RPMI7951 (cell line): ENCODE data around the gene ZNF487. TPM values are rescaled to one million over a fixed set of nuclear protein-coding genes. Genes with fewer than 3 reads are reported as not detected.
"Not testable (repeated sequence)": the region's sequence is repeated elsewhere in the genome, so short reads cannot be mapped to it uniquely, and the experiment has no call there.

Experiments used
- DNase-seq: peaks from one replicate; pipeline ENCODE4 v3.0.0-alpha.2; 2012; ENCODE audit warnings: low read depth
- total RNA-seq: library from RNA; depleted of rRNA; stranded (reverse); fragments of >200 nt; shearing (Covaris generic); gene quantifications from 2 replicates; pipeline ENCODE4 v1.2.3, GENCODE V29; 2014

Gene ZNF487
- total RNA-seq, 1 experiment from 2014 or later, result 6.1 TPM

- DNase-seq, result no peak
Observed at GRCh38 chr10:43404704-43405084, 32.2 kb upstream of the ZNF487 start.

GRCh38 chr10:43407148-43407575 is 29.7 kb upstream of the ZNF487 start:
- peak; percentile 53 for DNase-seq

DNA sequence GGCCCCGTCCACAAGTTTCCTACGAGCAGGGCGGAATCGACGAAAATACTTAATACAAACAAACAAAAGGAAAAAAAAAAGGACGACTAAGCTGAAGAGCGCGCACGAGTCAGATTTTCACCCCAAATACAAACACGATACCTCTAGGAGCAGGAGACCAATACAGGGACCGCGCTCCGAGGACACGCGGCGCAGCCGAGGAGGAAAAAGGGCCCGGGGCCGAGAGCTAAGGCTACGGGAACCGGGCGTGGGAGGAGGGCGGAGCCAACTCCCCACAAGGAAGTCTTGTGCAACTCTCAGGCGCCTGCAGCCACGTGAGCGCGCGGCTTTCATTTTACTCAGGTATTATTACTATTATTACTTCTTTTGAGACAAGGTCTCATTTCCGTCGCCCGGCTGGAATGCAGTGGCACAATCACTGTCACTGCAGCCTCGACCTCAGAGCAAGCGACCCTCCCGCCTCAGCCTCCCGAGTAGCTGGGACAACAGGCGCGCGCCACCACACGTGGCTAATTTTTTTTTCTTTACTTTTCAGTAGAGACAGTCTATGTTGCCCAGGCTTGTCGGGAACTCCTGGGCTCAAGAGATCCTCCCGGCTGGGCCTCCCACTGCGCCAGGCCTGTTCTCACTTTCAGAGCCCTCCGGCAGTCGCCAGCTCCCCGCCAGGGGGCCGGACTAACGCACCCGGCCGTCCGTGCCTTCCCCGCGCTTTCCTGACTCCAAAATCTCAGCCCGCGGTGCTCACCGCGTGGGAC is 29.2 kb upstream of the ZNF487 start:
- peak; percentile 87 for DNase-seq

DNA sequence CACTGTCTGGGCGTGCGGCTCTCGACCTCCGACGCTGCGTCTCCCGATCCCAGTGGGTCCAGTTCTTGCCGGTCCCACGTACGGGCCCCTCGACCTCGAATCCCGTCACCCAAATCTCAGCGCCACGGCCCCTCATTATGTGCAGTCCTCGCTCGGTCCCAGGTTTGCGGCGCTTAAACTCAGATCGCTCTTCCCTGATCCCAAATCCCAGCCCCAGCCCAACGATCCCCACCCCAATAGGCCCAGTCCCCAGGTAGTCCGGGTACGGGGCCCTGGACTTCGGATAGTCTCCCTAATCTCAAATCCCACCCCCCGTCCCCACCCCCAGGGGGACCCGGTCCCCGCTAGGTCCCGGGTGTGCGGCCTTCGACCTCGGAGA is 28.6 kb upstream of the ZNF487 start:
- no peak for DNase-seq

DNA sequence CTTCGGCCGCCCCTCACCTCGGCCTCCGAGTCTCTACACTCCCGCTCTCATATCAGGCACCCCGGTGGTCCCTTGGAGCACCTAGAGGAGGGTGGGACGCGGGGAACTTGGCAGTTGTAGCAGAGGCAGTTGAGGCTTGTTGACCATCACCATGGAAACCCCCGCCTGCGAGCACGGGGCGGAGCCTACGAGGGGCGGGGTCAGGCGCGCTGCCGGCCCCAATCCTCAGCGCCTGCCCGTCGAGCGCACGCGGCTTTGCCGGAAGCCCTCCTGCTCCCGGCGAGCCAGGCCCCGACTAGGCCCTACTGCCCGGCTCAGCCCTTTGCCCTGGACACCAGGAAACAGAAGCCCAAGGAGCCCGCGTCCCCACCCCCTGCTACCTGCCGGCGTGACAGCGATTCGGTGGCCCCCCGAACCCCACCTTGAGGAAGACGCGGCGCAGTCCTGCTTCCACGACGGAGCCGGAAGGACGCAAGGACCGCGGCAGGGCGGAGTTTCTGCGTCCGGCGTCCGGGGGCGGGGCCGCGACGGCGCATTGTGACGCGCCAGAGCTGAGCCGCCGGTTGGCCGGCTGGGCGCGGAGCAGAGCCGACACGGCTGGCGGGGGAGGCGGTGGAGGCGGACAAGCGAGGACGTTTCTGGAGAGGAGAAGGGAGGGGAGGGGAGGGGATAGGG is 28.1 kb upstream of the ZNF487 start, which contains the start of gene HNRNPF:
TSS of gene HNRNPF (minus strand) at position 477 of the 675 bp plus-strand sequence. CDS start 21,302 bp downstream, outside the sequence.
- DNase-seq, result peak; percentile 93

DNA sequence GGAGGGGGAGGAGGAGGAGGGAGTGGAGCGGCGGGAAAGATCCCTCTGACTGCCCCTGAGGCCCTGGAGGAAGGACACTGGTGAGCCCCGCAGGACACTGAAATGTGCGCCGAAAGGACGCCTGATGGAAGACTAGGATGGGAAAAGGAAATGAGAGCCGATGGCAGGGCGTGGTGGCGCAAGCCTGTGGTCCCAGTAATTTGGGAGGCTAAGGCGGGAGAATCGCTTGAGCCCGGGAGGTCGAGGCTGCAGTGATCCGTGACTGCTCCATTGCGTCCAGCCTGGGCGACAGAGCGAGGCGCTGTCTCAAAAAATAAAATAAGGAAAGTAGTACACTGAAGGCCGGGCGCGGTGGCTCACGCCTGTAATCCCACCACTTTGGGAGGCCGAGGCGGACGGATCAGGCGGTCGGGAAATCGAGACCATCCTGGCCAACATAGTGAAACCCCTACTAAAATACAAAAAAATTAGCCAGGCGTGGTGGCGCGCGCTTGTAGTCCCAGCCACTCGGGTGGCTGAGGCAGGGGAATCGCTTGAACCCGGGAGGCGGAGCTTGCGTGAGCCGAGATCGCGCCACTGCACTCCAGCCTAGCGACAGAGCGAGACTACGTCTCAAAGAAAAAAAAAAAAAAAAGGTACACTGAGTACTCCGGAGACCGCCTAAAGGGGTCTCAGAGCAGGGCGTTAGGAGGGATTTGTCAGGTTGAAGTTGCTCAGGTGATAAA is 27.4 kb upstream of the ZNF487 start:
- DNase-seq, result peak; percentile 37

DNA sequence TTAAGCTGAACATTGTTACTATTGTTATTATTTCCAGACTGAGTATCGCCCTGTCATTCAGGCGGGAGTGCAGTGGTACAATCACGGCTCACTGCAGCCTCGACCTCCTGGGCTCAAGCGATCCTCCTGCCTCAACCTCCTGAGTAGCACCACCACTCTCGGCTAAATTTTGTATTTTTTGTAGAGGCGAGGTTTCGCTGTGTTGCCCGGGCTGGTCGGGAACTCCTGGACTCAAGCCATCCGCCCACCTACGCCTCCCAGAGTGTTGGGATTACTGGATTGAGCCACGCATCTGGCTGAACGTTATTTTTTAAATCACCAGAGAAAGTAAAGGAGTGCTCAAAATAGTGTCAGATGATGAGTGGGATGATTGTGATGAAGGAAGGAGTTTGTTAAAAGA is 26.6 kb upstream of the ZNF487 start:
- no peak for DNase-seq

DNA sequence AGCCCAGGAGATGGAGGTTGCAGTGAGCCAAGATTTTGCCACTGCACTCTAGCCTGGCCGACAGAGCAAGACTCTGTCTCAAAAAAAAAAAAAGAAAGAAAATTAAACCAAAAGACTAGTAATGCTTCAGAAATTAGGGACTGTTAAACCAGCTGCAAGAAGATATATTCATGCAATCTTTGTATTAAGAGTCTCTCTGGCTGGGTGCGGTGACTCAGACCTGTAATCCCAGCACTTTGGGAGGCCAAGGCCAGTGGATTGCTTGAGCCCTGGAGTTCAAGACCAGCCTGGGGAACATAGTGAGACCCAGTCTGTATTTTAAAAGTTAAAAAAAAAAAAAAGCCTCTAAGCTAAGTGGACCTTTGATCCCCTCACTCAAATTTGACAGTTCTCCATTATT is 25.4 kb upstream of the ZNF487 start:
- no peak for DNase-seq

GRCh38 chr10:43415544-43415943 is 21.4 kb upstream of the ZNF487 start:
- no peak for DNase-seq

DNA sequence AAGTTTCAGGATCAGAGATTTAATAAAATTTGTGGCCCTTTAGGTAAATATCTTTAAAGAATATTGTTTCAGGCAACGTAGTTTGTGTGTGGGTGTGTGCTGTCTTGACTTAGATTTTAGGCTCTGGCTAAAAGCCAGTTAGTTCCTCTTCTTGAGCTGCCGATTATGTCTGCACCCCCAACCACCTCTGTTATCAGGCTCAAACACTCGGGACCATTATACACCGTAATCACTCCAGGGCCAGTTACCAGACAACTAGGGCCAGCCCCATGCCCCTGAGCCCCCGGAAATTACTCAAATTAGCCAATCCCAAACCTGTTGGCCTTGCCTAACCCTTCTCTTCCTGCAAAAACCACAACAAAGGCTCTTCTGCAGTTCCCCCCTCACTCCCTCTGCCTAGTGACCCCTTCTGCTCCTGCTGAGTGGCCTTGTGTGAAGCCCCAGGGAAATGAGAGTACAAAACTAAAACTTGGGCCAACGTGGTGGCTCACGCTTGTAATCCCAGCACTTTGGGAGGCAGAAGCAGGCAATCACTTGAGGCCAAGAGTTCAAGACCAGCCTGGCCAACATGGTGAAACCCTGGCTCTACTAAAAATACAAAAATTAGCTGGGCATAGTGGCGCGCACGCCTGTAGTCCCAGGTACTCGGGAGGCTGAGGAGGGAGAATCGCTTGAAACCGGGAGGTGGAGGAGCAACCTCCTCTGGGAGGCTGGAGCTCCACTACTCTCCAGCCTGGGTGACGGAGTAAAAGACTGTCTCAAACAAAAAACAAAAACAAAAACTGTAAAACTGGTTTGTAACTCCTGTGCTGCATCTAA is 18.8 kb upstream of the ZNF487 start:
- DNase-seq, result peak; percentile 83

DNA sequence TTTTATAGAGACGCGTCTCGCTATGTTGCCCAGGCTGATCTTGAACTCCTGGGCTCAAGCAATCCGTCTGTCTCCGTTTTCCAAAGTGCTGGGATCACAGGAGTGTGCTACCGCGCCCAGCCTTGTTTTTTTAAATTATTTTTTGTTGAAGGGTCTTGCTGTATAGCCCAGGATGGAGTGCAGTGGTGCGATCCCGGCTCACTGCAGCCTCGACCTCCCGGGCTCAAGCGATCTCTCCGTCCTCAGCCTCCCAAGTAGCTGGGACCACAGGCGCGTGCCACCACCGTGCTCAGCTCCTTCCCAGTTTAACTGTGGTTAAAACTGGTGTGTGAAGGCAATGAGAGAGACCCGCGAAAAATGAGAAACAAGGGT is 16.9 kb upstream of the ZNF487 start:
- DNase-seq, result no peak

DNA sequence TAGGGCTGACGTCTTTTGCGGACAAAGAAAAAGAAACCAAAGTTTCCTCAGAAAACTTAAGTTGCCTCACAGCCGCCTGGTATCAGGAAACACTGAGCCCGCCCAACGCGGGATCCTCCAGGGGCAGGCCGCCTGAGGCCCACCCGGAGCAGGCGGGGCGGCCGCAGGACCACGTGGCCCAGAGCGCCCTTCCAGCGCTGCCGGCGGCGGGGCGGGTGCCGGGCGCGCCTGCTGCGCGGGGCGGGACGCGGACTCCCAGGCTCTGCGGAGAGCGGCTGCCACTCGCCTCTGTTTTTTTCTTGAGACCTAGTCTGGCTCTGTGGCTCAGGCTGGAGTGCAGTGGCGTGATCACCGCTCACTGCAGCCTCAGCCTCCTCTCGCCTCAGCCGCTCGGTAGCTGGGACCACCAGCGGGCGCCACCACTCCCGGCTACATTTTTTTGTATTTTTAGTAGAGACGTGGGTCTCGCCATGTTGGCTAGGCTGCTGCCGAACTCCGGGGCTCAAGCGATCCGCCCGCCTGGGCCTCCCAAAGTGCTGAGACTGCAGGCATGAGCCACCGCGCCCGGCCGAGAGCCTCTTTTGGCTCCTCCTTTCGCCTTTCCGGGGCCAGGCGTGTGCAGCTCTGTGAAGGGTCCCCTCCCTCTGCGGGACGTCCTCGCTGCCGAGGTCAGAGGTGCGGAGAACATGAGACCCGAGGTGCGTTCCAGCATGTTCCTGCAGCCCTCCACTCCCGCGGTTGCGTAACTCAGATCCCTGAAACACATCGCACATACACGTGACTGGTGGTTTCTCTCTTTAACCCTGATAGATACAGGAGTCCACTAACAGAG is 16.3 kb upstream of the ZNF487 start:
- DNase-seq, result peak; percentile 87

- no peak for DNase-seq
Observed at GRCh38 chr10:43421201-43421507, 15.8 kb upstream of the ZNF487 start.

DNA sequence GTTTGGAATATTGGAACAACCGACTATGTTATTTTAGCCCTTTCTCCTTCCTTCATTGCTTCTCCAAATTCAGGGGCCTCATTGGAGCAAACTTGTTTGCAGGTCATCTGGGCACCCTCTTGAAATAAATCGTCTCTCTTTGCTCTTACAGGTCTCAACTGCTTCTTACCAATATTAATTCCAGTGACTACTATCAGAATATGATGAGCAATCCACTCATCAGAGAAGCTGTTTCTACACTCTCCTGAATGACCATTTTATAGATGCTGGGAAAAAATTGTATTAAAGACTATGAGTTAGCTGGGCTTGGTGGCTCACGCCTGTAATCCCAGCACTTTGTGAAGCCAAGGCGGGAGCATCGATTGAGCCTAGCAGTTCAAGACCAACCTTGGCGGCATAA is 15.4 kb upstream of the ZNF487 start:
- DNase-seq, result no peak

DNA sequence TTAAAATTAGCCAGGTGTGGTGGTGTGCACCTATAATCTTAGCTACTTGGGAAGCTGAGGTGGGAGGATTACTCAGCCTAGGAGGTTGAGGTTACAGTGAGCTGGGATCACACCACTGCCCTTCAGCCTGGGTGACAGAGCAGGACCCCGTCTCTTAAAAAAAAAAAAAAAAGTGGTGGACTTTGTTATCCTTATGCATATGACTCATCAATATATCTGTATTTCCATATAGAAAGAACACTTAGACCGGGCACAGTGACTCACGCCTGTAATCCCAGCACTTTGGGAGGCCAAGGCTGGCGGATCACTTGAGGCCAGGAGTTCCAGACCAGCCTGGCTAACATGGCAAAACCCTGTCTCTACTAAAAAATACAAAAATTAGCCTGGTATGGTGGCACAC is 15.0 kb upstream of the ZNF487 start:
- not testable (repeated sequence) for DNase-seq

DNA sequence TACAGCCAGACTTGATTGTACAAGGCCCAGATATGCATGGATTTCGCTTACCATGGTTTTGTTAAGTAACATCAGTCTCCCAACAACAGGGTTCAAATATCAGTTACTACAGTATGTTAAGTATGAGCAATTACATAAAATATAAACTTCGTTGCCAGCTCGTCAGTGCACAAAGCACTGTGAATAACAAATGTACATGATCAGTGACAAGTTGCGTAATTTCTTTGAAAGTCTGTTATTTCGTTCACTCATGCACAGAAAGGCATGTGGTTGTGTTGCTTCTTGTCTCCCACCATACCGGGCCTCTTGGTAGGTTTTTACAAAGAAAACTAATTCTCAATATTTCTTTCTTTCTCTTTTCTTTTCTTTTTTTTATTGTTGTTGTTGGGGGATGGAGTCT is 12.5 kb upstream of the ZNF487 start:
- no peak for DNase-seq

GRCh38 chr10:43426476-43426875 is 10.4 kb upstream of the ZNF487 start:
- not testable (repeated sequence) for DNase-seq

- DNase-seq, result no peak
Observed at GRCh38 chr10:43427166-43427825, 9.6 kb upstream of the ZNF487 start.

DNA sequence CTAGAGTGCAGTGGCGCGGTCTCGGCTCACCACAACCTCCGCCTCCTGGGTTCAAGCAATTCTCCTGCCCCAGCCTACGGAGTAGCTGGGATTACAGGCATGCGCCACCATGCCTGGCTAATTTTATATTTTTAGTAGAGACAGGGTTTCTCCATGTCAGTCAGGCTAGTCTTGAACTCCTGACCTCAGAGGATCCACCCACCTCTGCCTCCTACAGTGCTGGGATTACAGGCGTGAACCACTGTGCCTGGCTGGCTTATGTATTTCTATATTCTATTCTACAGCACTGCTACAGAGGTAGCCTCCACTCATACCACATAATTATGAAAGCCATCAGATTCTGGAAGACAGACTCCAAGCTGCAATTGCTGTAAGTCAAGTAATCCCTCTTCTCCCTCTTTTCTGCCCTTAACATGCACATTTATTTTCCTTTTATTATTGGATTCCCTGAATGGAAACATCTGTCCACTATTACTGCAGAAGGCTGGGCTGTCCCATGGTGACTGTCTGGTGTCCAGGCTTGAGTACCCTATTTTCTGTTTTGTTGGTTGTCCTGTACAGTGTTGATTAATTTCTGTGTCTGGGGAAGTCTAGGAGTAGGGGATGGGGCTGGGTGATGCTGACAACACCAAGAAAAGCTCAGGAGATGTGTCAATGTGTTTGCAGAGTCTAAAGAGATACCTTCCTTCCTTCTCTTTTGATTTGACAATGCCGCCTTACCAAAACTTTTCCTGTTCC is 5.8 kb upstream of the ZNF487 start:
- DNase-seq, result no peak
